ENCODE results near the gene NCKAP5. TPM values are rescaled to one million over a fixed set of nuclear protein-coding genes. Genes with fewer than 3 reads are reported as not detected.

The NCKAP5 gene
- total and polyA plus RNA-seq, 2 of the 13 experiments (the other 11 are each of a cell fraction or from before 2014, with no cell fraction given): 0.01 TPM; not detected in 1

GRCh38 chr2:133525090-133525489, 43.2 kb downstream of the NCKAP5 start:
- Histone ChIP-seq H3K79me2 (ENCODE audit: insufficient read depth, low read length) (no peaks in the 10 kb centered on the region), H3K9me3 (ENCODE audit: low read length) (no peaks in the 10 kb centered on the region), H4K20me1 (ENCODE audit: insufficient read depth, low read length) (no peaks in the 10 kb centered on the region), H3K9ac (ENCODE audit: insufficient read depth, low read depth, low read length) (no peak overlapping the region), H3K27me3 (ENCODE audit: control insufficient read depth in 1 of 2, insufficient read depth in 2 of 2, low read length in 2 of 2) (no peaks in the 10 kb centered on the region), H3K4me3 (replicated peaks in 1 of 3; ENCODE audit: insufficient read depth in 1 of 3, low read depth in 2 of 3, low read length in 3 of 3) (no peak overlapping the region), H3K4me2 (ENCODE audit: low read depth, low read length) (no peak overlapping the region), H3K36me3 (replicated peaks in 1 of 2; ENCODE audit: control insufficient read depth in 1 of 2, insufficient read depth in 2 of 2, low read length in 2 of 2) (no peaks in the 10 kb centered on the region), H3K4me1 (ENCODE audit: insufficient read depth, low read length) (no peaks in the 10 kb centered on the region), H2AFZ (ENCODE audit: low read length) (no peak overlapping the region), H3K27ac (ENCODE audit: extremely low read length, insufficient read depth, low read length) (no peak overlapping the region)
- ChIA-PET POLR2A (no interaction called here), CTCF (ENCODE audit: low intra/inter-chr PET ratio, low total read pairs) (no interaction called here)
- ATAC-seq (no peak), FAIRE-seq (no peak), DNase-seq (ENCODE audit: low spot score) (no peak)
- WGBS (ENCODE audit: low lambda C conversion rate): 49% methylated on average over 2 of the region's 2 CpGs
- in situ Hi-C loops (cut with HindIII; ENCODE audit: extremely low pct_ligation_motif_present, low pct_unique_long_range_greater_than_20kb) (no loop called here), intact Hi-C loops (cut with micrococcal nuclease; ENCODE audit: unreplicated experiment) (no loop called here)
- BruUV-seq (replicated peaks): no TSS peak
- TF ChIP-seq SCMH1 (CRISPR knock-in tag; IDR thresholded peaks at IDR 0.05; ENCODE audit: borderline replicate concordance): no peak
- no peak for TF ChIP-seq RNF219 (CRISPR knock-in tag; IDR thresholded peaks at IDR 0.05)
- no peak for TF ChIP-seq RFXAP (CRISPR knock-in tag; IDR thresholded peaks at IDR 0.05; ENCODE audit: borderline replicate concordance)
- TF ChIP-seq MIER2 (CRISPR knock-in tag; IDR thresholded peaks at IDR 0.05): no peak
- TF ChIP-seq ATF1 (CRISPR knock-in tag; IDR thresholded peaks at IDR 0.05): no peak
- TF ChIP-seq MNT (IDR thresholded peaks at IDR 0.05): no peak
- TF ChIP-seq ZNF577 (CRISPR knock-in tag; IDR thresholded peaks at IDR 0.05; ENCODE audit: borderline replicate concordance, low read depth): no peak
- TF ChIP-seq BCLAF1 (IDR thresholded peaks at IDR 0.05): no peak
- no peak for TF ChIP-seq ZNF512B (CRISPR knock-in tag; IDR thresholded peaks at IDR 0.05; ENCODE audit: borderline replicate concordance)
- no peak for TF ChIP-seq ZNF589 (CRISPR knock-in tag; conservative IDR thresholded peaks at IDR 0.05)

Measured in HepG2 (cell line).